Keratinocyte (primary cell): Measurements from ENCODE around the gene NOL3.

Source experiments
- EZH2 ChIP-seq: IDR thresholded peaks from one replicate; pipeline ENCODE4 v1.6.1; 2012; ENCODE audit warnings: inconsistent platforms, mild to moderate bottlenecking, low read length, moderate library complexity
- TF ChIP-seq, protein P1 (sequence below), 3 experiments: IDR thresholded peaks in 1 of 3; conservative IDR thresholded peaks in 1 of 3; optimal IDR thresholded peaks in 1 of 3; 2 replicates in 2 of 3; 3 replicates in 1 of 3; pipeline versions ENCODE3 to v1.5.1; 2011; ENCODE audit warnings: low read length in 3 of 3, mild to moderate bottlenecking in 3 of 3, moderate library complexity in 2 of 3, control low read depth in 1 of 3, inconsistent platforms in 1 of 3; ENCODE audit not compliant: insufficient read depth in 2 of 3; ENCODE audit errors: extremely low read depth in 1 of 3

DNA sequence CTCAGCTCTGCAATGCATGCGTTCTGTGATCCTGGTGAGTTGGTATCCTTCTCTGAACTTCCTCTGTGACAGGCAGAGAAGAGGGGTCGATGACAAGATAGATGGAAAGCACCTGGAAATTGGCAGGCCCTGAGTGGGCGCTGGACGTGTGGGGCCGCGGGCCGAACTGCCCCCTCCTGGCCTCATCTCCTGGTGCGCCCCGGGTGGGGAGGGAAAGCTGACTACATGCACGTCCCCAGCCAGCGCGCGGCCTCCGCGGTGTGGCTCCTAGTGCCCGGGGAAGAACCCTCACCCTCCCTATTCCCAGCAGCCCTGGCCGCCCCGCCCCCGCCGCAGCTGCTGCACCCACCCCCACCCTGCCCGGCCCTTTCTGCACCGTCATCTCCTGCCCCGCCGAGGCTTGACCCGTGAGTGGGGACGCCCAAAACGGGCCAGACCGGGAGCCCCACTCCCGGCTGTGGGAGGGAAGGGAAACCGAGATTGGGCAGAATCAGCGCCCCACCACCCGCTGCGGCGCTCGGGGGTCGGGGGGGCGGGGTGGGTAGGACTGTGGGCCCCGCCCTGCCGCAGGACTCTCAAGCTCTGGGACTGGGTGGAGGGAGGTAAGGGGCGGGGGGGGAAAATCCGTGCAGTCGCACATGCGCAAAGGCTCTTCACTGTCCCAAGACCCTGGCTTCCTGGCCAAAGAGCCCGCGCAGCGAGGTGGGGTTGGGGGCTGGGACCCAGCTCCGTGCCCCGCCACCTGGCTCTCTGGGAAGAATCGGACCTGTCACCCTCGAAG, at the start of gene NOL3:
- TF ChIP-seq, protein P1, sequence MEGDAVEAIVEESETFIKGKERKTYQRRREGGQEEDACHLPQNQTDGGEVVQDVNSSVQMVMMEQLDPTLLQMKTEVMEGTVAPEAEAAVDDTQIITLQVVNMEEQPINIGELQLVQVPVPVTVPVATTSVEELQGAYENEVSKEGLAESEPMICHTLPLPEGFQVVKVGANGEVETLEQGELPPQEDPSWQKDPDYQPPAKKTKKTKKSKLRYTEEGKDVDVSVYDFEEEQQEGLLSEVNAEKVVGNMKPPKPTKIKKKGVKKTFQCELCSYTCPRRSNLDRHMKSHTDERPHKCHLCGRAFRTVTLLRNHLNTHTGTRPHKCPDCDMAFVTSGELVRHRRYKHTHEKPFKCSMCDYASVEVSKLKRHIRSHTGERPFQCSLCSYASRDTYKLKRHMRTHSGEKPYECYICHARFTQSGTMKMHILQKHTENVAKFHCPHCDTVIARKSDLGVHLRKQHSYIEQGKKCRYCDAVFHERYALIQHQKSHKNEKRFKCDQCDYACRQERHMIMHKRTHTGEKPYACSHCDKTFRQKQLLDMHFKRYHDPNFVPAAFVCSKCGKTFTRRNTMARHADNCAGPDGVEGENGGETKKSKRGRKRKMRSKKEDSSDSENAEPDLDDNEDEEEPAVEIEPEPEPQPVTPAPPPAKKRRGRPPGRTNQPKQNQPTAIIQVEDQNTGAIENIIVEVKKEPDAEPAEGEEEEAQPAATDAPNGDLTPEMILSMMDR (optimal IDR thresholded peaks at IDR 0.05 in 1 of 3, IDR thresholded peaks at IDR 0.05 in 1 of 3, conservative IDR thresholded peaks at IDR 0.05 in 1 of 3; ENCODE audit: extremely low read depth in 1 of 3, insufficient read depth in 2 of 3, low read length in 3 of 3): no peak
- TF ChIP-seq EZH2: no peak
